RWPE2 (cell line): ENCODE results near the gene LTN1.

ENCODE experiments used
- ATAC-seq: fragments of 200-7000 bp; cut with Tn5 transposase; 3 replicates; pipeline ENCODE4 v1.9.1; 2021; ENCODE audit warnings: low read depth
- DNase-seq: peaks from one replicate; pipeline ENCODE4 v3.0.0-alpha.2; 2020; ENCODE audit warnings: low spot score
- H3K27ac ChIP-seq: fragments of 450-650 bp; 2 replicates; pipeline ENCODE4 v1.5.1; 2017; ENCODE audit warnings: mild to moderate bottlenecking; ENCODE audit not compliant: poor library complexity, severe bottlenecking
- H3K27me3 ChIP-seq: fragments of 250-450 bp; sonication (Bioruptor Pico); 2 replicates; pipeline ENCODE4 v1.5.1; 2021; ENCODE audit warnings: mild to moderate bottlenecking, moderate library complexity; ENCODE audit not compliant: insufficient read depth, poor library complexity, severe bottlenecking
- H3K36me3 ChIP-seq: fragments of 250-450 bp; sonication (Bioruptor Pico); 2 replicates; pipeline ENCODE4 v1.5.1; 2020; ENCODE audit warnings: low read depth, mild to moderate bottlenecking, moderate library complexity
- H3K4me1 ChIP-seq: fragments of 250-450 bp; sonication (Bioruptor Pico); 2 replicates; pipeline ENCODE4 v1.5.1; 2021; ENCODE audit warnings: mild to moderate bottlenecking, moderate library complexity; ENCODE audit not compliant: insufficient read depth, poor library complexity, severe bottlenecking
- H3K4me3 ChIP-seq: fragments of 250-450 bp; sonication (Bioruptor Pico); 2 replicates; pipeline ENCODE4 v1.5.1; 2021; ENCODE audit warnings: mild to moderate bottlenecking, moderate library complexity; ENCODE audit not compliant: severe bottlenecking
- H3K9me3 ChIP-seq: fragments of 250-450 bp; sonication (Bioruptor Pico); 2 replicates; pipeline ENCODE4 v1.5.1; 2021; ENCODE audit warnings: mild to moderate bottlenecking, moderate library complexity; ENCODE audit not compliant: severe bottlenecking
- TF ChIP-seq, protein P1 (sequence below): fragments of 450-650 bp; IDR thresholded peaks from one replicate; pipeline ENCODE4 v1.5.1; 2017; ENCODE audit warnings: mild to moderate bottlenecking, moderate library complexity; ENCODE audit not compliant: poor library complexity, severe bottlenecking

Gene LTN1

DNA sequence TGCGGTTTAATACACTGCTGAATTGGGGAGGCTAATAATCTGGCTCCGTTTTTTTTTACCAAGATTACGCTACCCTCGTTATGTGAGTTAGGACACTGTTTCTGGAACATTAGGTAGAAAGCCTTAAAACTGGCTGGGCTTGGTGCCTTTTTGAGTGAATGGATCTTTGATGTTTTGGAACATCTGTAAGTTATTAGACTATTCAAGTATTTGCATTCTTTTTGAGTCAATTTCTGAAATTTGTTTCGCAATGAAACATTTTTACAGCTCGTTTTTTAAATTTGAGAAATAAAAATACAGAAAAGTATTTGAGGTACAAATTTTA, 106.9 kb downstream of the LTN1 start:
- no peak for DNase-seq
- no peak overlapping the region for H3K4me3 ChIP-seq
- no peak for ATAC-seq
- H3K4me1 ChIP-seq: peaks cover 12% of the 10 kb centered on the region
- peak overlapping the region; percentile 59 for H3K27ac ChIP-seq
- H3K36me3 ChIP-seq: peaks cover 14% of the 10 kb centered on the region
- TF ChIP-seq, protein P1, sequence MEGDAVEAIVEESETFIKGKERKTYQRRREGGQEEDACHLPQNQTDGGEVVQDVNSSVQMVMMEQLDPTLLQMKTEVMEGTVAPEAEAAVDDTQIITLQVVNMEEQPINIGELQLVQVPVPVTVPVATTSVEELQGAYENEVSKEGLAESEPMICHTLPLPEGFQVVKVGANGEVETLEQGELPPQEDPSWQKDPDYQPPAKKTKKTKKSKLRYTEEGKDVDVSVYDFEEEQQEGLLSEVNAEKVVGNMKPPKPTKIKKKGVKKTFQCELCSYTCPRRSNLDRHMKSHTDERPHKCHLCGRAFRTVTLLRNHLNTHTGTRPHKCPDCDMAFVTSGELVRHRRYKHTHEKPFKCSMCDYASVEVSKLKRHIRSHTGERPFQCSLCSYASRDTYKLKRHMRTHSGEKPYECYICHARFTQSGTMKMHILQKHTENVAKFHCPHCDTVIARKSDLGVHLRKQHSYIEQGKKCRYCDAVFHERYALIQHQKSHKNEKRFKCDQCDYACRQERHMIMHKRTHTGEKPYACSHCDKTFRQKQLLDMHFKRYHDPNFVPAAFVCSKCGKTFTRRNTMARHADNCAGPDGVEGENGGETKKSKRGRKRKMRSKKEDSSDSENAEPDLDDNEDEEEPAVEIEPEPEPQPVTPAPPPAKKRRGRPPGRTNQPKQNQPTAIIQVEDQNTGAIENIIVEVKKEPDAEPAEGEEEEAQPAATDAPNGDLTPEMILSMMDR: no peak
- H3K27me3 ChIP-seq: peaks cover 3% of the 10 kb centered on the region
- no peaks in the 10 kb centered on the region for H3K9me3 ChIP-seq

DNA sequence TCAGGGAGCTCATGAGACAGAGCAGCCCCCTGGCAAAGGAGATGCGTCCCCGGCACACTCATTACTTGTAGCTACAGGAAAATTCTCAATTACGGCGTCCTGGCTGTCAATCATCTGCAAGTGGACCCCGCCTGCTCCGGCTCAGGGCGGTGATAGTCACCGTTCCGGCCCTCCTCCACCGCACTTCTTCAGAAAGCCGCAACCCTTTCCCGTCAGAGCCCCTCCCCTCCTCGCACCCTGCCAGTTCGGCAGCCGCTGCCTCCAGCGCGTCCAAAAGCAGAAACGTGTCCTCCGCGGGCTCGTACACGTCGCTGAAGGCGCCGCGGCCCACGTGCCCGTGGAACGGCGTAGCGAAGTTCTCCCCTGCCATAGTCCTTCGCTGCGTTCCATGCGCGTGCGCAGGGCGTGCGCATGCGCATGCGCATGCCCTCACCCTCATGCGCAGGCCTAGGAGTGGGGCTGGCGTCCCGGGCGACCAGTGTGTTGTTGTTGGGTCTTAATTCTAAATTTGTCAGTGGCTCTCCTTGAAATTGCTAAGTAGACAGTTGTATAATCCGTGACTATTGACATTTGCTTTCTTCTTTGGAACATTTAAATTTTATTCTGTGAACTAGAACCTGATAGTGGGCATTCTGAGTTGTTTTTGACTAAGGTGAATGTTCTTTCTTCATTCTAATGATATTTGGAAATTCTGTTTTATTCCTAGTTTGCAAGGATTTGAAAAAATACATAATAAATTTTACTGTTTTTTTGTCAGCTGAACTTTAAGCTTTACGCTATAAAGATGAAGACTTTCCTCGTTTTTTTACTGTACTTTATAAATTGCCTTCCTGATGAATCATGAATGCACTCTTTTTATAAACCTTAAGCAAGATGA, 107.5 kb downstream of the LTN1 start:
- TF ChIP-seq, protein P1: no peak
- Histone ChIP-seq H3K27ac (peak overlapping the region; percentile 59), H3K4me1 (peaks cover 12% of the 10 kb centered on the region), H3K36me3 (peaks cover 14% of the 10 kb centered on the region), H3K27me3 (no peaks in the 10 kb centered on the region), H3K4me3 (peak overlapping the region; percentile 42), H3K9me3 (no peaks in the 10 kb centered on the region)
- DNase-seq (peak; percentile 83), ATAC-seq (peak; percentile 95)

DNA sequence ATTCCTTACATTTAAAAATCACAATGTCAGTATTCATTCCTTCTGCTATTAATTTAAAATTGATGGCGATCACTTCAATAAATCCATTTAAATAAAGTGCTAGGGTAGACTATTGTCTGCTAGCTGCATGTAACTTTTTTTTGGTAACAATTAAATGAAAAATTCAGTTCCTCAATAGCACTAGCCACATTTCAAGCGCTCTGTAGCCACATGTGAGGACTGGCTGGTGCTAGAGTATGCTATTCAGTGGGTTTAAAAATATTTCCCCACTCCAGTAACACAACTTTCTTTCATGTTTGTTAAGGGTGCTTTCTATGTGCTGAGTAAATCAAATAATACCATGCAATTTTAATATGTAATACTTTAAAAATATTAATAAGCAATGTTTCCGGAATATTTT, 108.2 kb downstream of the LTN1 start:
- Histone ChIP-seq H3K36me3 (peaks cover 21% of the 10 kb centered on the region), H3K4me3 (peak overlapping the region; percentile 42), H3K27me3 (no peaks in the 10 kb centered on the region), H3K27ac (peak overlapping the region; percentile 59), H3K4me1 (peaks cover 12% of the 10 kb centered on the region), H3K9me3 (no peaks in the 10 kb centered on the region)
- TF ChIP-seq, protein P1: no peak
- peak; percentile 33; the same call in 1 of the 3 replicates for ATAC-seq
- no peak for DNase-seq

DNA sequence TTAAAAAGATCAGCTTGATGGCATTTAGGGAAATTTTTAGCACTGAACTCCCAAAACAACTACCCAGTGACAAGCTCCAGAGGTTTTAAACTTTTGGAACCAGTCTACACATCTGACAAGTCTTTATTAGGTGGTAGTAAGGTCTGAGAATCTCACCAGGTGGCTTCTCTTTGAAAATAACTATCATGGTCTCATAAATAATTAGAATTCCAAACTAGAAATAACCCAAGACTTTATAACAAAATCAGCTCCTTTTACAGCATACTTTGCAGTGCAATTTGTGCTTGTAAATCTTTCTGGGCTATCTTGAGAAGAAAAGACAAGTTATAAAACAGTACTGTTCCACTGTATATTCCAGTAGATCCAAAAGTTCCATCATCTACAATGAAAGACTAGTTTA, 108.7 kb downstream of the LTN1 start:
- ATAC-seq (no peak), DNase-seq (no peak)
- peak overlapping the region; percentile 59 for H3K27ac ChIP-seq
- H3K9me3 ChIP-seq: no peaks in the 10 kb centered on the region
- H3K4me1 ChIP-seq: peaks cover 12% of the 10 kb centered on the region
- peak overlapping the region; percentile 42 for H3K4me3 ChIP-seq
- TF ChIP-seq, protein P1: no peak
- H3K36me3 ChIP-seq: peaks cover 25% of the 10 kb centered on the region
- H3K27me3 ChIP-seq: no peaks in the 10 kb centered on the region

DNA sequence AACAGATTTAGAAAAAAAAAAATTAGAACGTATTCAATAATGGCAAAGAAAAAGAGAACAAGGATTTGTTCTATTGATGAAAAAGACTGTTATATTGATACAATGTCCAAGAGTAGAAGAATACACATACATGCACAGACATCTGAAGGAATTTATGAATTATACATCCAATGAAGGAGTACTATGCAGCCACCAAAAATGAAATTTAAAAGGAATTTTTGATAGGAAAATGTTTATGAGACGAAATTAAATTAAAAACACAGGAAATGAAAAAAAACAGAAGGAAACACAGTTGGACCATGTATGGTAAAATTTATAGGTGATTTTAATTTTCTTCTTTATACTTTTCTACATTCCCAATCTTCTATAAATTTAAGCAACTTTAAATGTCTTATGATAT, 110.3 kb downstream of the LTN1 start:
- ATAC-seq (no peak), DNase-seq (no peak)
- TF ChIP-seq, protein P1: no peak
- Histone ChIP-seq H3K27me3 (no peaks in the 10 kb centered on the region), H3K9me3 (no peaks in the 10 kb centered on the region), H3K4me3 (no peak overlapping the region), H3K4me1 (peaks cover 12% of the 10 kb centered on the region), H3K36me3 (peaks cover 35% of the 10 kb centered on the region), H3K27ac (no peak overlapping the region)
